OCI-LY3 (cell line): ENCODE results near the gene PSME3.
"Not testable (repeated sequence)": the region's sequence is repeated elsewhere in the genome, so short reads cannot be mapped to it uniquely, and the experiment has no call there.

Source experiments
- CTCF ChIP-seq: fragments of 200-600, 300-600 bp; sonication (generic); IDR thresholded peaks from 2 replicates; pipeline ENCODE4 v1.5.1; 2014; ENCODE audit warnings: antibody characterized with exemption, low read length, low read depth
- EZH2phosphoT487 ChIP-seq: fragments of 200-600 bp; shearing (Covaris generic); IDR thresholded peaks from 2 replicates; pipeline ENCODE4 v1.6.1; 2018; ENCODE audit warnings: antibody characterized with exemption, mixed run types, low read depth

- TF ChIP-seq CTCF, EZH2phosphoT487: not testable (repeated sequence)
Measured at GRCh38 chr17:42856516-42856915, 23.3 kb downstream of the PSME3 start.
